GM18499 (cell line): Measurements from ENCODE around the gene TCF25.
"Not testable (repeated sequence)": the region's sequence is repeated elsewhere in the genome, so short reads cannot be mapped to it uniquely, and the experiment has no call there.

ENCODE experiments used
- ATAC-seq: cut with Tn5 transposase; IDR thresholded peaks from one replicate; pipeline ENCODE4 v1.9.1; 2021; ENCODE audit warnings: moderate number of reproducible peaks; ENCODE audit not compliant: insufficient read depth, unreplicated experiment

The TCF25 gene

DNA sequence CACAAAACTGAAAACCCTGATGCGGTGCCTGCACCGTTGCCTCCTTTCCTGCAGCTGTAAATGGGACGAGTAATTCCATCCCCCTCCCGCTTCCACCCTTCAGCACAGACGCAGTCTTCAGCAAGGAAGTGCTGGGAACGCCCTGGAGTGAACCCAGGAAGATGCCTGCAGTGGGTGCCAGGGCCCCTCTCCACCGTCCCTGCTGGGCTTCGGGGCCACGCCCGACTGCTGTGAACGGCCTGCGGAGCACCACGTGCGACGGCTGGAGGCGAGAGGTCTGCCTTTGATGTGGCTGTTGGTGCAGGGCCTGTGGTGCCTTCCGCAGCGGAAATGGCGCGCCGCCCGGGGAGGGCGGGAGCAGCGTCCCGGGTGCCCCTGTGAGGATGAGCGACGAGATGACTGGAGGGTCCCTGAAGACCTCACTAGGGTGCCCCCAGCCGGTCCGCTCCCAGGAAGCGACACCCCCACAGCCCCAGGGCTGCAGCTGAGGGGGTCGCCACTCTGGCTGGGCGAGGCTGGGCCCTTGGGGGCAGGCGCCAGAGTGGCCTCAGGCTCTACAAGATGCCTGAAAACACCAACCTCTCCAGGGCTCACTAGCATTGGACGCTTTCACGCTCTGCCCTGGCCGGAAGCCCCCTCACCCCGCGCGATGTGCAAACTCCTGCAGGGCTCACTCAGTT is 44.5 kb downstream of the TCF25 start:
- no peak for ATAC-seq

DNA sequence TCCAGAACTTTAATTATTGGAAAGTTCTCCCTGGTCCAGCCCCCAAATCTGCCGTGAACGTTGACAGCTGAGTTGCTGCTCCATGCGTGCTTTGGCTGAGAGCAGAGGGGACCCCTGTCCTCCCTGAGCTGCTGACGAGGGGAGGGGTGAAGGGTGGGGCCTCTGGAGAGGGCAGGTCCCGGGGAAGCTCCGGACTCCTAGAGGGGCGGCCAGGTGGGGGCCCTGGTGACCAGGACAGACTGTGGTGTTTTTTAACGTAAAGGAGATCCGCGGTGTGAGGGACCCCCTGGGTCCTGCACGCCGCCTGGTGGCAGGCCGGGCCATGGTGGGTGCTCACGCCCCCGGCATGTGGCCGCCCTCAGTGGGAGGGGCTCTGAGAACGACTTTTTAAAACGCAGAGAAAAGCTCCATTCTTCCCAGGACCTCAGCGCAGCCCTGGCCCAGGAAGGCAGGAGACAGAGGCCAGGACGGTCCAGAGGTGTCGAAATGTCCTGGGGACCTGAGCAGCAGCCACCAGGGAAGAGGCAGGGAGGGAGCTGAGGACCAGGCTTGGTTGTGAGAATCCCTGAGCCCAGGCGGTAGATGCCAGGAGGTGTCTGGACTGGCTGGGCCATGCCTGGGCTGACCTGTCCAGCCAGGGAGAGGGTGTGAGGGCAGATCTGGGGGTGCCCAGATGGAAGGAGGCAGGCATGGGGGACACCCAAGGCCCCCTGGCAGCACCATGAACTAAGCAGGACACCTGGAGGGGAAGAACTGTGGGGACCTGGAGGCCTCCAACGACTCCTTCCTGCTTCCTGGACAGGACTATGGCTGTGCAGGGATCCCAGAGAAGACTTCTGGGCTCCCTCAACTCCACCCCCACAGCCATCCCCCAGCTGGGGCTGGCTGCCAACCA is 45.3 kb downstream of the TCF25 start, which contains the start of gene MC1R:
Gene MC1R (plus strand): TSS at position 410 of the 895 bp plus-strand sequence. CDS start 397 bp downstream, at position 807.
- no peak for ATAC-seq

DNA sequence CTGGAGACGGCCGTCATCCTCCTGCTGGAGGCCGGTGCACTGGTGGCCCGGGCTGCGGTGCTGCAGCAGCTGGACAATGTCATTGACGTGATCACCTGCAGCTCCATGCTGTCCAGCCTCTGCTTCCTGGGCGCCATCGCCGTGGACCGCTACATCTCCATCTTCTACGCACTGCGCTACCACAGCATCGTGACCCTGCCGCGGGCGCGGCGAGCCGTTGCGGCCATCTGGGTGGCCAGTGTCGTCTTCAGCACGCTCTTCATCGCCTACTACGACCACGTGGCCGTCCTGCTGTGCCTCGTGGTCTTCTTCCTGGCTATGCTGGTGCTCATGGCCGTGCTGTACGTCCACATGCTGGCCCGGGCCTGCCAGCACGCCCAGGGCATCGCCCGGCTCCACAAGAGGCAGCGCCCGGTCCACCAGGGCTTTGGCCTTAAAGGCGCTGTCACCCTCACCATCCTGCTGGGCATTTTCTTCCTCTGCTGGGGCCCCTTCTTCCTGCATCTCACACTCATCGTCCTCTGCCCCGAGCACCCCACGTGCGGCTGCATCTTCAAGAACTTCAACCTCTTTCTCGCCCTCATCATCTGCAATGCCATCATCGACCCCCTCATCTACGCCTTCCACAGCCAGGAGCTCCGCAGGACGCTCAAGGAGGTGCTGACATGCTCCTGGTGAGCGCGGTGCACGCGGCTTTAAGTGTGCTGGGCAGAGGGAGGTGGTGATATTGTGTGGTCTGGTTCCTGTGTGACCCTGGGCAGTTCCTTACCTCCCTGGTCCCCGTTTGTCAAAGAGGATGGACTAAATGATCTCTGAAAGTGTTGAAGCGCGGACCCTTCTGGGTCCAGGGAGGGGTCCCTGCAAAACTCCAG is 46.4 kb downstream of the TCF25 start:
- ATAC-seq, result no peak

DNA sequence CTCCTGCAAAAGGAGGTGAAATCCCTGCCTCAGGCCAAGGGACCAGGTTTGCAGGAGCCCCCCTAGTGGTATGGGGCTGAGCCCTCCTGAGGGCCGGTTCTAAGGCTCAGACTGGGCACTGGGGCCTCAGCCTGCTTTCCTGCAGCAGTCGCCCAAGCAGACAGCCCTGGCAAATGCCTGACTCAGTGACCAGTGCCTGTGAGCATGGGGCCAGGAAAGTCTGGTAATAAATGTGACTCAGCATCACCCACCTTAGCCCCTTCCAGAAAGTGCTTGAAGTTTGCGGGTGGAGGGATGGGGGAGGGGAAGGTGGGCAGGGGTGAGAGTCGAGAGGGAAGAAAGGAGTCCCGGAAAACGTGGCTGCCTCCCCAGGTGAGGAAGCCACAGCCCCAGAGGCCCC is 47.3 kb downstream of the TCF25 start:
- ATAC-seq, result no peak

DNA sequence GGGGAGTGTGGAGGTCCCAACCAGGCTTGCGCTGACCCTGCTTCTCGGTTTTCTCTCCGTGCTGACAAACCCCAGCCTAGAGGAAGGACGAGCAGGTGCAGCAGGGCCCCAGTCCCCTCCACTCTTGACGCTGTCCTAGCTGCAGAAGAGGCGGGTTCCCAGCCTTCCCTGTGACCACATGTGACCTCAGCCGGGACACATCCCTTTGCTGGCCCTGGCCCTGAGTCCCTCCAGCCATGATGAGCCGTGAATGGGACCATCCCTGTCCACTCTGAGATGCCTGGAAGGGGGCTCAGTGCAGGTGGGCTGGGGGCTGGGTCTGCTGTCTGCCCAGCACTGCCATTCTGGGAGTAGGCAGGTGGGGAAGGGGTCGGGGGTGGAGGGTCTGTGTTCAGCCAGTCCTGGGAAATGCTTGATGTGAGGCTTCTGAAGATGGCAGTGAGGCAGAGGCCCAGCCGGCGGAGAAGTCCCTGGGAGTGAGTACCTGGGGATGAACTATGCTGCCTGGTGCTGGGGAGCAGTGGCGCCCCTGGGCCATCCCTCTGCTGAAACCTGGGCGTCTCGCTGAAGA is 47.8 kb downstream of the TCF25 start:
- no peak for ATAC-seq

DNA sequence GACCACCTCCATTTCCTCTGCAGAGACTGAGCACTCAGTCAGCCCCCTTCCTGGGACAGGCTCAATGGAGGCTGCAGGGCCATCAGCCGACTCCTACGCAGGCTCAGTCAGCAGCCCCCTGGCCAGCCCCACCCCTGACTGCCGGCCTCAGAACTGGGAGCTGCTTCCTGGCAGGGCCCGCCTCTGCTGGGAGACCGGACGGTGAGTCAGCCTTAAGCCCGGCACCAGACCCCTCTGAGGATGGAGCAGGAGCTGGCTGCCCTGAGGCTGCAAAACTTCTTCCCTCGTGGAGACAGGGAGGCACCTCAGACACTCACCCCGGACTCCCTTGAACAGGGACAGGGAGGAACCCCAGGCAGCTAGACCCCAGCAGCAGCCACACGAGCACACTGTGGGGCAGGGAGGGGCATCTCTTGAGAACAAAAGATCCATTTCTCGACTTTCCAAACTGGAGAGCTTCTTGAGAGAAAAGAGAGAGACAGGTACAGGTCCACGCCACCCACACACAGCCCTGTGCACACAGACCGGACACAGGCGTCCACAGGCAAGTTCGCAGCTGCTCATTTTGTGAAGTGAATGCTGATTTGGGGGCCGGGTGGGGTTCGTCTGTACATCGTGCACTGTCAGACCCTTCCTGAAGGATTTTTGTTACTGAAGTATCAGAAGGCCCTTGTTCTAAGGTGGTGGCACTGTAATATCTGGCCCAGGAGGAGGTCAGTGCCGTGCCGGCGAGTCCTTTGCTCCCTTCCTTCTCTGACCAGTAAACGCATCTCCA is 48.5 kb downstream of the TCF25 start:
- ATAC-seq, result no peak

DNA sequence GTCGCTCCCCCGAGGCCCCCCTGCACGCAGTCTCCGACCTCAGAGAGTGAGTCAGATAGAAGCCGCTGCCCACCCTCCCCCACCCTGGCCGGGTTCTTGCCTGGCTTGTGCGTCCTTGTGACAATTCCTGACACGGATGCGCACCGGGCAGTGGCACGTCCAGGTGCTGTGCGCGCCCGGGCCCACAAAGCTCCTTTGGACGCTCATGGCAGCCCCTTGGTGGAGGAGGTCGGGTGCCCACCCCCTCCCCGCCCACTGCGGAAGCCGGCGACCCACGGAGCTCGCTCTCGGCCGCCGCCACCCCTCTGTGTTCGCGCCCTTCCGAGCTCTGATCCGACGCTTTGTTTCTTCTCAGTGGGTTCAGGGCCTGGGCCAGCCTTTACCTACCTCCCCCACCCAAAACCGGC is 49.1 kb downstream of the TCF25 start:
- ATAC-seq, result no peak

DNA sequence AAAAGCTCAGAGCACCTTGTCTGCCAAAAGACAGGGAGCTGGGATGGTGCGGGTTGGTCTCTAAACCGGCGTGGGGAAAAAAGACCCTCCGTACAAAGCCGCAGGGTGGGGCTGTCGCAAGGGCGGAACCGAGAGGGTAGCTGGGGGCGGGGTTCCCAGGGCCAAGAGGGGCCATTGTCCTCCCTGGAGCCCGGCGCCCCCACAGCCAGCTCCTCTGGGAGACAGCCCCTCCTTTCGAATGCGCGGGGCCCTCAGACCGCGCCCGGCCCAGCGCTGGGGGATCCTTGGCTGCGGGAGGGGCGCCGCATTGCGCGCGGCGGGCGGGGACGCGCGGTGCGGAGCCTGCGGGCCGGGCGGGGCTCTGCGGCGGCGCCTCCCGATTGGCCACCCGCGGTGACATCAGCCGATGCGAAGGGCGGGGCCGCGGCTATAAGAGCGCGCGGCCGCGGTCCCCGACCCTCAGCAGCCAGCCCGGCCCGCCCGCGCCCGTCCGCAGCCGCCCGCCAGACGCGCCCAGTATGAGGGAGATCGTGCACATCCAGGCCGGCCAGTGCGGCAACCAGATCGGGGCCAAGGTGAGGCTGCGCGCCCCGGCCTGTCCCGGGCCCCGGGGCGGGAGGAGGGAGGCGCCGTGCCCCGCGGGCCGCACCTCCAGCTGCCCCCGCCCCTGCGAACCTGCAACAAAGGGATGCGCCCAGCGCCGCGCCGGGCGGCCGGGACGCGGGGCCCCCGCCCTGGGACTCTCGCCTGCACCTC is 49.7 kb downstream of the TCF25 start, which contains the start of gene TUBB3:
Gene TUBB3 (plus strand): TSS at position 459 of the 756 bp plus-strand sequence. CDS start 60 bp downstream, at position 519.
- ATAC-seq, result no peak

DNA sequence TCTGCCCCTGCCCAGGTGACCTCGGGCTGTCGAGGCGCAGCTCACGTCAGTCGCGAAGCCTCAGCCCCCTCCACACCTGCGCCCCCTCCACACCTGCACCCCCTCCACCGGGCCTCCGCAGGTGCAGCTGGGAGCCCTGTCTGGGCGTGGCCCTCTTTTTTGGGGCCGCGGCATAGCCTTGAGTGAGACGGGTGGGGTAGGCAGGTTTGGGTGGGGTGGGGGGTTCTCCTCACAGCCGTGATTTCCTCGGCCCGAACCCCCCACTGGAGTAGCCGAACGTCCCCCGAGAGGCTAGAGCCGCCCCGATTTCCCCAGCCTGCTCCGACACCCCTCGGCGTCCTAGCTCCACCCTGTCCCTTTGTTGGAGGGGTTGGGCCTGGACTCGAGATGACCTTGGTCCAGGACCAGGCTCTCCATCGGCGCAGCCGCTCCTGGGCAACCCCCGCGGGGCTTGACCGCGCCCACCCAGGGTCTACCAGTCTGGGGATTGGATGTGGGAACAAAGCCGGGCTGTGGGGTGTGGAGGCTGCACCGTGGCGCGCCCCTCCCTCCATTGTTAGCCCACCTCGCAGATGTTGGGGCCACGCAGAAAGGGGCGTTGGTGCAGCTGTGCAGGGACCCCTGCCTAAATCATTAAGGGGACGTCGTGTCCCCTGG is 50.4 kb downstream of the TCF25 start:
- no peak for ATAC-seq

DNA sequence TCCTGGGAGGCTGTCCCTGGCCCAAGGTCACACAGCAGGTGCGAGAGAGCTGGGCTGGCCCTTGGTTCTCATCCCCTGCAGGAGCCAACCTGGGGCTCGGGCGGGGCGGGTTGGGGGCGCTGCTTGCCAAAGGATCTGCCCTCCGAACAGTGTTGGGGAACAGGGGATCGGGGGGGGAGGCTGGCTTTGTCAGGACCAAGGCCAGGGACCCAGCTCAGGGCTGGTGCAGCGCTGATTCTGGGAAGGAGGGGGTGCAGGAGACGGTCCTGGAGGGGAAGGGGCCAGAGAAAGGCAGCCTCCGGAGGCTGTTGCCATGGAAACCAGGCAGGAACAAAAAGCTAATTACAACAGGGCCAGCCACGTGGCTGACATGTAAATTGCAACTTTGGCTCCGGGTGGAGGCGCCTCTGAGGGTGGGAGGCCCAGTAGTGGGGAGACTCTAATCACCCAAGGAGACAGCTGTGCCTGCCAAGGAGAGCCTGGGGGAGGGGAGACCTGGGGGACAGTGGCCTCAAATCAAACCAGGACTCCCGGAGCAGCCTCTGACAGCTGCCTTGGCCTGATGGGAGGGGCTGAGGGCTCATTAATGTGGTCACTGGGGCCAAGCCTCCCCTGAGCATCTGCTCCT is 51.0 kb downstream of the TCF25 start:
- no peak for ATAC-seq

DNA sequence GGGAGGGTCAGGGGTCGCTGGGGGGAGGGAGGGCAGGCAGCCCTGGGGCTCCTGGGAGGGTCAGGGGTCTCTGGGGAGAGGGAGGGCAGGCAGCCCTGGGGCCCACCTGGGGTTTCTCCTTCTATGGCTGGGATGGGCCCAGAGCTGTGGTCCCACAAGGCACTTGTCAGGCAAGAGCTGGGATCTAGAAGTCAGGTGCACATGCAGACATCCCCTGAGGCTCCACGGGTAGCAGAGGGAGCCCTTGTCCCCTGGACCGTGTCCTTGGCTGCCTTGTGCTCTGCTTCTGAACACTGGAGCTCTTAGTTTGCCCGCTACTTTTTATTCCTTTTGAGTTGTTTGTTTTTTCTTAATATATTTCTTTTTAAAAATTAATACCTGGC is 51.5 kb downstream of the TCF25 start:
- no peak for ATAC-seq

DNA sequence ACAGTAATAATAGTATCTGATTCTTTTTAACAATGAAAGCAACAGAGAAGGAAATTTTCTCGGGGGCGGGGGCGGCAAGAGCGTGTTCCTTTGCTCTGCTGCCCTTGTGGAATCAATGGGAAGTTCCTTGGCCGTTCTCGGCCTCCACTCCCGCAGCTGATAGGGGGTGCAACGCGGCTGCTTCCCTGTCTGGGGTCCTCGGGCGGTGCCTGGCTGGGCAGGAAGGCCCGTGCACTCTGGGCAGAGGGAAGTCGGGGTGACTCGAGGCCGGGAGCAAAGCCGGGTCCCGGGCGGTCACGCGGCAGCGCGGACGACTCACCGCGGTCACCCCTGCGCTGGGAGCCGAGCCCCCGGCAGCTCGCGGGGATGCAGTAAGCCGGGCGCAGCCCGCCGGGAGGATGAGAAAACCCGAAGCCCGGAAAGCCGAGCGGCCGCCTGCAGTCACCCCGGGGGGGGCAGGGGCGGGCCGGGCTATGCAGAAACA is 52.2 kb downstream of the TCF25 start:
- no peak for ATAC-seq

DNA sequence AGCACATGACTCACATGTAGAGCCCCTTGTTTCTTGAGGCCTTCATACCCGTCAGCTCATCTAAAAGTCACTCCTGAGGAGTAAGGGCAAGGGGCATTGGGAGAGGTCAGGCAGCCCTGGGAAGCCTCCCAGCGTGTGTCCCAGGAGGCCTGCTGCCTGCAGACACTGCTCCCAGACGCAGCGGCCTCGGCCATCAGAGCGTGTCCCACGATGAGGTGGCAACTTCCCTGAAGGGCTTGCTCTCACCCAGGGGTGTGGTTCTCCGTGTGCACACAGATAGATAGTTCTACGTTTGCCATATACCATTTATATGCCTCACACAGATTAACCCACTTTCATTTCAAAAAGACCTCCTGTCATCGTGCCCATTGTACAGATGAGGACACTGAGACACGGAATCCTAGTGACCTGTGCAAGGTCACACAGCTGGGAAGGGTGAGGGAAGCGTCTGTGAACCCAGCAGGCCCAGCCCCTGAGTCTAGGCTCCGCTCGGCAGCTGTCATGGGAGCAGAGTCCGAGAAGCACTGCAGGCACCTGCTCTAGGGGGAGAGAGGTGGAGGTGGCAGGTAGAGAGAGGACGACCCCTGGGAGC is 58.0 kb downstream of the TCF25 start:
- ATAC-seq, result no peak

DNA sequence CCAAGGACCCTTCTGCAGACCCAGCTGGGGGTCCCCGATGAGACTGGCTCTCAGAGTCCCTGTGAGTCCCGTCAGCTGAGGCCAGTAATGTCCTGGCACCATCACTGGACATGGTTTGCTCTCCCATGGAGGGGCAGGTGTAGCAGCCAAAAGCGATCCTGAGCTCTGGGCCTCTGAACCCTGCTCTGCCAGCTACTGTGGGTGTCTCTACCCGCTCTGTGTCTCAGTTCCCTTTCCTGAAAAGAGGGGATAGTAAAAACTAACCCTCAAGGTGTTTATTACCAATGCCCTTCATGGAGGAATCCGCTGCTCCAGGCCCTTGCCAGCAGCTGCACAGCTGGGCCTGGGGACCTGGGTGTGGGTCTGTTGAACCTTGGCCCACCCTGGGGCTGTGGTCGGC is 58.6 kb downstream of the TCF25 start:
- ATAC-seq, result no peak

DNA sequence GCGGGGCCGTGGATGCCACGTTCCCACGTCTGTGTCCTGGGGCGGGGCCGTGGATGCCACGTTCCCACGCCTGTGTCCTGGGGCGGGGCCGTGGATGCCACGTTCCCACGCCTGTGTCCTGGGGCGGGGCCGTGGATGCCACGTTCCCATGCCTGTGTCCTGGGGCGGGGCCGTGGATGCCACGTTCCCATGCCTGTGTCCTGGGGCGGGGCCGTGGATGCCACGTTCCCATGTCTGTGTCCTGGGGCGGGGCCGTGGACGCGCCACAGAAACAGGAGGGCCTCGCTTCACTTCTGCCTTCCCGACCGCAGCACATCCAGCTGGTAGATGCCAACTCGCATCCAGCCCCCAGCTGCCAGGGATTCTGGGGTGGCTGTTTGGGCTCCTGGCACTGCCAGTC is 60.6 kb downstream of the TCF25 start:
- not testable (repeated sequence) for ATAC-seq

DNA sequence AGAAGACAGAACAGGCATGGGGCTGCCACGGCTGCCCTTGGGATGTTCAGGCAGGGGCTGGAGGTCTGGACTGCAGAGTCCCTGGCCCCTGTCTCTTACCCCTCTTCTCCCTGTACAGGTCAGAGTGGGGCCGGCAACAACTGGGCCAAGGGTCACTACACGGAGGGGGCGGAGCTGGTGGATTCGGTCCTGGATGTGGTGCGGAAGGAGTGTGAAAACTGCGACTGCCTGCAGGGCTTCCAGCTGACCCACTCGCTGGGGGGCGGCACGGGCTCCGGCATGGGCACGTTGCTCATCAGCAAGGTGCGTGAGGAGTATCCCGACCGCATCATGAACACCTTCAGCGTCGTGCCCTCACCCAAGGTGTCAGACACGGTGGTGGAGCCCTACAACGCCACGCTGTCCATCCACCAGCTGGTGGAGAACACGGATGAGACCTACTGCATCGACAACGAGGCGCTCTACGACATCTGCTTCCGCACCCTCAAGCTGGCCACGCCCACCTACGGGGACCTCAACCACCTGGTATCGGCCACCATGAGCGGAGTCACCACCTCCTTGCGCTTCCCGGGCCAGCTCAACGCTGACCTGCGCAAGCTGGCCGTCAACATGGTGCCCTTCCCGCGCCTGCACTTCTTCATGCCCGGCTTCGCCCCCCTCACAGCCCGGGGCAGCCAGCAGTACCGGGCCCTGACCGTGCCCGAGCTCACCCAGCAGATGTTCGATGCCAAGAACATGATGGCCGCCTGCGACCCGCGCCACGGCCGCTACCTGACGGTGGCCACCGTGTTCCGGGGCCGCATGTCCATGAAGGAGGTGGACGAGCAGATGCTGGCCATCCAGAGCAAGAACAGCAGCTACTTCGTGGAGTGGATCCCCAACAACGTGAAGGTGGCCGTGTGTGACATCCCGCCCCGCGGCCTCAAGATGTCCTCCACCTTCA is 61.5 kb downstream of the TCF25 start:
- ATAC-seq, result no peak
